Mucosa of descending colon (tissue), 3 donors: Measurements from ENCODE around the gene MT1B. TPM values are rescaled to one million over a fixed set of nuclear protein-coding genes. Genes with fewer than 3 reads are reported as not detected.

Experiments used
- ATAC-seq: fragments of 200-7000 bp; cut with Tn5 transposase; one replicate; pipeline ENCODE4 v1.9.1; 2020; ENCODE audit warnings: mild to moderate bottlenecking, moderate library complexity
- DNase-seq, 3 donors: peaks; one replicate each; pipeline ENCODE4 v3.0.0-alpha.2; 2020
- H3K36me3 ChIP-seq: fragments of 200-600 bp; one replicate; pipeline ENCODE4 v1.8.0; 2021; ENCODE audit warnings: low read depth, mild to moderate bottlenecking
- H3K4me1 ChIP-seq: fragments of 200-600 bp; one replicate; pipeline ENCODE4 v1.8.0; 2021; ENCODE audit warnings: low read depth, mild to moderate bottlenecking
- H3K4me3 ChIP-seq: fragments of 200-600 bp; one replicate; pipeline ENCODE4 v1.8.0; 2021; ENCODE audit warnings: mild to moderate bottlenecking
- H3K9me3 ChIP-seq: fragments of 200-600 bp; one replicate; pipeline ENCODE4 v1.8.0; 2021; ENCODE audit warnings: mild to moderate bottlenecking
- intact Hi-C, 2 donors: fragments of 100-400 bp; cut with DNase I in 1 of 2; cut with micrococcal nuclease in 1 of 2; formaldehyde crosslinking; loops; one replicate each; pipeline versions ENCODE4 v1.11.0 to v1.11.1; 2022; cut with DNase I, micrococcal nuclease
- total RNA-seq, 3 donors: library from RNA; stranded (reverse); fragmentation: NEBNext Ultra II Directional in 2 of 3; extraction: Animal tissue kit (Norgen Biotek cat#: 25700) in 2 of 3; gene quantifications; one replicate each; pipeline versions ENCODE4 v1.2.1 to v1.2.4, GENCODE V29; 2021 to 2023
- TF ChIP-seq, protein P1 (sequence below): fragments of 200-600 bp; IDR thresholded peaks from one replicate; pipeline ENCODE4 v1.8.0; 2022; ENCODE audit warnings: antibody characterized with exemption, mild to moderate bottlenecking
- donor health status: DM: no; HTN: no; CAD: no; lungs with moderate emphysema.
- donor health status: DM: no; HTN: no; CAD: no.
- donor health status: DM: no; HTN: yes; CAD: no.

Gene MT1B
- total RNA-seq, 3 donors from 2014 or later = not detected

DNA sequence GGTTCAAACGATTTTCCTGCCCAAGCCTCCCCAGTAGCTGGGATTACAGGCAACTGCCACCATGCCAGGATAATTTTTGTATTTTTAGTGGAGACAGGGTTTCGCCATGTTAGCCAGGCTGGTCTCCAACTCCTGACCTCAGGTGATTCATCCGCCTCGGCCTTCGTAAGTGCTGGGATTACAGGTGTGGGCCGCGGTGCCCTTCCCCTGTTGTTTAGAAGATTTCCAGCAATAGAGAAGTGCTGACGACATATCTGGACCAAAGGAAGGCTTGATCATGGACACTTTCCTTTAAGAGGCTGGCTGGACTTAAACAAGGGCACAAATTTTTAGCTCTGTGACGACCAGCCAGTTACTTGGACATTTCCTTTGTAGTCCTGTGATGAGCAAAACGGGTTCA, 20.5 kb upstream of the MT1B start:
- peaks cover 19% of the 10 kb centered on the region for H3K4me1 ChIP-seq
- no peaks in the 10 kb centered on the region for H3K9me3 ChIP-seq
- TF ChIP-seq, protein P1, sequence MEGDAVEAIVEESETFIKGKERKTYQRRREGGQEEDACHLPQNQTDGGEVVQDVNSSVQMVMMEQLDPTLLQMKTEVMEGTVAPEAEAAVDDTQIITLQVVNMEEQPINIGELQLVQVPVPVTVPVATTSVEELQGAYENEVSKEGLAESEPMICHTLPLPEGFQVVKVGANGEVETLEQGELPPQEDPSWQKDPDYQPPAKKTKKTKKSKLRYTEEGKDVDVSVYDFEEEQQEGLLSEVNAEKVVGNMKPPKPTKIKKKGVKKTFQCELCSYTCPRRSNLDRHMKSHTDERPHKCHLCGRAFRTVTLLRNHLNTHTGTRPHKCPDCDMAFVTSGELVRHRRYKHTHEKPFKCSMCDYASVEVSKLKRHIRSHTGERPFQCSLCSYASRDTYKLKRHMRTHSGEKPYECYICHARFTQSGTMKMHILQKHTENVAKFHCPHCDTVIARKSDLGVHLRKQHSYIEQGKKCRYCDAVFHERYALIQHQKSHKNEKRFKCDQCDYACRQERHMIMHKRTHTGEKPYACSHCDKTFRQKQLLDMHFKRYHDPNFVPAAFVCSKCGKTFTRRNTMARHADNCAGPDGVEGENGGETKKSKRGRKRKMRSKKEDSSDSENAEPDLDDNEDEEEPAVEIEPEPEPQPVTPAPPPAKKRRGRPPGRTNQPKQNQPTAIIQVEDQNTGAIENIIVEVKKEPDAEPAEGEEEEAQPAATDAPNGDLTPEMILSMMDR = no peak
- intact Hi-C loops = no loop called here
- ATAC-seq = no peak
- no peaks in the 10 kb centered on the region for H3K36me3 ChIP-seq
- DNase-seq = no peak
- no peak overlapping the region for H3K4me3 ChIP-seq

GRCh38 chr16:56631832-56632155, 19.9 kb upstream of the MT1B start:
- DNase-seq = no peak
- H3K4me3 ChIP-seq = no peak overlapping the region
- peaks cover 19% of the 10 kb centered on the region for H3K4me1 ChIP-seq
- no peak for ATAC-seq
- intact Hi-C loops = no loop called here
- no peaks in the 10 kb centered on the region for H3K36me3 ChIP-seq
- TF ChIP-seq, protein P1 = no peak
- H3K9me3 ChIP-seq = no peaks in the 10 kb centered on the region

DNA sequence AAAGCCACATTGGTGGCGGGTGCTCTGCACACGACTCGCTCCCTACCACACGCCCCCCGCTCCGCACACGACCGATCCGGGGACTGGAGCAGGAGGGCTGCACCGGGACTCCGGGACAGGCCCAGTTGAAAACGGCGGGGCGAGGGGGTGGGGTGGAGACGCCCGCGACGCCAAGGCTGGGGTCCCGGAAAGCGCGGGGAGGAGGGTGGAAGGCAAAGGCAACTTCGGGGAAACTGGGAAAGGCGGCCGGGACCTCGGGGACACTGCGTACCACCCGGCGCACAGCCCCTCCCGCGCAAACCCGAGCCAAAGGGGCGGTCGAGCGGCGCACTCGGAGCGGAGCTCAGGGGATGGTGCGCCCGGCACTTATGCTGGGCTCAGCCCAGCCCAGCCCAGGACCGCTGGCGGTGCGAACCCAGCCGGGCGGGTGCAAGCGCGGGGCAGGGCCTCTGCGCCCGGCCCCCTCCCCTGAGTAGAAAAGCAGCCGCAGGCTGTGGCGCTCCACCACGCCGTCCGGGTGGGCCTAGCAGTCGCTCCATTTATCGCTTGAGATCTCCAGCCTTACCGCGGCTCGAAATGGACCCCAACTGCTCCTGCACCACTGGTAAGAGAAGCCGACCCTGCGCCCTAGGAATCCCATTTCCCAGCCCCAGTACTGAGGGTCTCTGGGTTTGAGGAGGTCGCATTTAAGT, 19.4 kb upstream of the MT1B start, which contains the start of gene MT1M:
MT1M (plus strand) TSS at position 504 of the 692 bp plus-strand sequence; CDS start at position 577, 73 bp downstream.
- Histone ChIP-seq H3K4me1 (peaks cover 19% of the 10 kb centered on the region), H3K36me3 (no peaks in the 10 kb centered on the region), H3K9me3 (no peaks in the 10 kb centered on the region), H3K4me3 (no peak within 1 kb of the TSS)
- TF ChIP-seq, protein P1 = no peak
- DNase-seq = peak; percentile 59 to 74 (median 66)
- intact Hi-C loops = no loop called here
- peak; percentile 91 for ATAC-seq

DNA sequence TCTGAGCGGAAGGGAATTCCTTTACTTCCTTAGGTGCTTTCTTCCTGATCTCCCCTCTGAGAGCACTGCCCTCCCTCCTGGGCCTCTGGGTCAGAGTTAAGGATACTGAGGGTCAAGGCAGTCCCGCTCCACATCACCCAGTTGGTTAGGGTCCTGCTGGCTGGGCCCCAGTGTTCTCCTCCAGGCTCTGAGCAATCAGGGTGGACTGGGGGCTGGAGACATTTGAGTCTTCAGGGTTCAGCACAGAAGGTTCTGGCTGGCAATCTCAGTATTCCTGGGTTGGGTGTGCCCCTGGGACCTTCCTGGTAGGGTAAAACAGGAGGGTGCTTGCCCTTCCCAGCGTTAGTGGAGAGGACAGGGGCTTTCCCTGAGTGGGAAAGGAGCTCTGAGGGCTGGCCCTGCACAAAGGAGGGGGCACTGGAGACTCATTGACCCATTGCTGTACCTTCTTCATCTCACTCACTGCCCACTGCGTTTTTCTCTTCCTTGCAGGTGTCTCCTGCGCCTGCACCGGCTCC, 18.8 kb upstream of the MT1B start:
- intact Hi-C loops = no loop called here
- Histone ChIP-seq H3K4me3 (no peak overlapping the region), H3K36me3 (no peaks in the 10 kb centered on the region), H3K4me1 (peaks cover 19% of the 10 kb centered on the region), H3K9me3 (no peaks in the 10 kb centered on the region)
- ATAC-seq = peak; percentile 60
- TF ChIP-seq, protein P1 = no peak
- no peak for DNase-seq

DNA sequence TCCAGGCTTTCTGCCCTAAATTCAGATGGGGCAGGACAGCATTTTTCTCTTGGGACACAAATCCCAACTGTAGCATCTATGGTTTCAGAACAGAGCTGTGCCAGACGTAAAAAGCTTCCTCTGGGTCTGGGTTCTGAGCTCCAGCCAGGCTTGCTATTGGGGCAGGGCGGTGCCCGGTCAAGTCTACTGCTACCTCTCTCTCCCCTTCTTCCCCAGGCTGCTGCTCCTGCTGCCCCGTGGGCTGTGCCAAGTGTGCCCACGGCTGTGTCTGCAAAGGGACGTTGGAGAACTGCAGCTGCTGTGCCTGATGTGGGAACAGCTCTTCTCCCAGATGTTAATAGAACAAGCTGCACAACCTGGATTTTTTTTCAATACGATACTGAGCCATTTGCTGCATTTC, 18.2 kb upstream of the MT1B start:
- Histone ChIP-seq H3K4me1 (peaks cover 19% of the 10 kb centered on the region), H3K4me3 (no peak overlapping the region), H3K9me3 (no peaks in the 10 kb centered on the region), H3K36me3 (no peaks in the 10 kb centered on the region)
- TF ChIP-seq, protein P1 = no peak
- no peak for DNase-seq
- ATAC-seq = no peak
- intact Hi-C loops = no loop called here
